ENCODE results near the gene RFX7. TPM values are rescaled to one million over a fixed set of nuclear protein-coding genes. Genes with fewer than 3 reads are reported as not detected.
"Not testable (repeated sequence)": the region's sequence is repeated elsewhere in the genome, so short reads cannot be mapped to it uniquely, and the experiment has no call there.

RFX7 gene
- total RNA-seq, 1 experiment from 2014 or later = 34.4 TPM

DNA sequence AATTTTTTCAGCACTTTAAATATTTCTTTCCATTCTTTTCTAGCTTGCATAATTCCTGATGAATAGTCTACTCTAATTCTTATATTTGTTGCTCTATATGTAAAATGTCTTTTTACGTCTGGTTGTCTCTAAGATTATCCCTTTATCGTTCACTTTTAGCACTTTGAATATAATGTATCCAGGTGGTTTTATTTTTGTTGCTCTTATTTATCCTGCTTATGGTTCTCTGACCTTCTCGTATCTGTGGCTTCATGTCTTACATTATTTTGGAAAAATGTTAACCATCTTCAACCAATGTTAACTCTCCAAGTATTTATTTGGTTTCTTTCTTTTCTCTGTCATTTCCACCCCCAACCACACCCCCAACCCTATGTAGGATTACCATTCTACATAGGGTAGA is 30.0 kb upstream of the RFX7 start:
- no peak for DNase-seq (ENCODE audit: low spot score)
- Histone ChIP-seq H3K36me3 (ENCODE audit: insufficient read depth, low read length, poor library complexity, severe bottlenecking) (no peaks in the 10 kb centered on the region), H3K27ac (ENCODE audit: low read depth, low read length, poor library complexity, severe bottlenecking) (no peak overlapping the region), H3K27me3 (replicated peaks; ENCODE audit: insufficient read depth, low read depth, low read length, poor library complexity) (no peaks in the 10 kb centered on the region), H3K4me3 (ENCODE audit: low read depth, low read length, poor library complexity, severe bottlenecking) (no peak overlapping the region), H3K9me3 (ENCODE audit: low read depth, low read length, poor library complexity, severe bottlenecking) (peaks cover 11% of the 10 kb centered on the region), H3K4me1 (ENCODE audit: insufficient read depth, low read length, poor library complexity, severe bottlenecking) (no peaks in the 10 kb centered on the region)
- POLR2A ChIA-PET (ENCODE audit: low non-redundant PET) = no interaction called here
- intact Hi-C loops (cut with micrococcal nuclease; ENCODE audit: unreplicated experiment) = no loop called here
- no peak for TF ChIP-seq EZH2 (IDR thresholded peaks at IDR 0.05; ENCODE audit: borderline replicate concordance, low read depth, low read length, poor library complexity, severe bottlenecking)
- no TSS peak for BruUV-seq (replicated peaks)
- CTCF ChIA-PET = no interaction called here

GRCh38 chr15:56272454-56272853 is 28.8 kb upstream of the RFX7 start:
- Histone ChIP-seq H3K4me3 (ENCODE audit: low read depth, low read length, poor library complexity, severe bottlenecking) (no peak overlapping the region), H3K27ac (ENCODE audit: low read depth, low read length, poor library complexity, severe bottlenecking) (no peak overlapping the region), H3K9me3 (ENCODE audit: low read depth, low read length, poor library complexity, severe bottlenecking) (peaks cover 11% of the 10 kb centered on the region), H3K36me3 (ENCODE audit: insufficient read depth, low read length, poor library complexity, severe bottlenecking) (no peaks in the 10 kb centered on the region), H3K27me3 (replicated peaks; ENCODE audit: insufficient read depth, low read depth, low read length, poor library complexity) (no peaks in the 10 kb centered on the region), H3K4me1 (ENCODE audit: insufficient read depth, low read length, poor library complexity, severe bottlenecking) (no peaks in the 10 kb centered on the region)
- BruUV-seq (replicated peaks) = no TSS peak
- ChIA-PET CTCF (no interaction called here), POLR2A (ENCODE audit: low non-redundant PET) (no interaction called here)
- TF ChIP-seq EZH2 (IDR thresholded peaks at IDR 0.05; ENCODE audit: borderline replicate concordance, low read depth, low read length, poor library complexity, severe bottlenecking) = no peak
- TF ChIP-seq, protein P1, sequence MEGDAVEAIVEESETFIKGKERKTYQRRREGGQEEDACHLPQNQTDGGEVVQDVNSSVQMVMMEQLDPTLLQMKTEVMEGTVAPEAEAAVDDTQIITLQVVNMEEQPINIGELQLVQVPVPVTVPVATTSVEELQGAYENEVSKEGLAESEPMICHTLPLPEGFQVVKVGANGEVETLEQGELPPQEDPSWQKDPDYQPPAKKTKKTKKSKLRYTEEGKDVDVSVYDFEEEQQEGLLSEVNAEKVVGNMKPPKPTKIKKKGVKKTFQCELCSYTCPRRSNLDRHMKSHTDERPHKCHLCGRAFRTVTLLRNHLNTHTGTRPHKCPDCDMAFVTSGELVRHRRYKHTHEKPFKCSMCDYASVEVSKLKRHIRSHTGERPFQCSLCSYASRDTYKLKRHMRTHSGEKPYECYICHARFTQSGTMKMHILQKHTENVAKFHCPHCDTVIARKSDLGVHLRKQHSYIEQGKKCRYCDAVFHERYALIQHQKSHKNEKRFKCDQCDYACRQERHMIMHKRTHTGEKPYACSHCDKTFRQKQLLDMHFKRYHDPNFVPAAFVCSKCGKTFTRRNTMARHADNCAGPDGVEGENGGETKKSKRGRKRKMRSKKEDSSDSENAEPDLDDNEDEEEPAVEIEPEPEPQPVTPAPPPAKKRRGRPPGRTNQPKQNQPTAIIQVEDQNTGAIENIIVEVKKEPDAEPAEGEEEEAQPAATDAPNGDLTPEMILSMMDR (conservative IDR thresholded peaks at IDR 0.05; ENCODE audit: low read depth, low read length) = no peak
- DNase-seq (ENCODE audit: low spot score) = no peak
- intact Hi-C loops (cut with micrococcal nuclease; ENCODE audit: unreplicated experiment) = no loop called here

- intact Hi-C loops (cut with micrococcal nuclease; ENCODE audit: unreplicated experiment); H3K36me3 ChIP-seq (ENCODE audit: insufficient read depth, low read length, poor library complexity, severe bottlenecking); H3K27ac ChIP-seq (ENCODE audit: low read depth, low read length, poor library complexity, severe bottlenecking); H3K4me1 ChIP-seq (ENCODE audit: insufficient read depth, low read length, poor library complexity, severe bottlenecking); DNase-seq (ENCODE audit: low spot score); H3K4me3 ChIP-seq (ENCODE audit: low read depth, low read length, poor library complexity, severe bottlenecking); POLR2A ChIA-PET (ENCODE audit: low non-redundant PET); CTCF ChIA-PET; BruUV-seq (replicated peaks); H3K27me3 ChIP-seq (replicated peaks; ENCODE audit: insufficient read depth, low read depth, low read length, poor library complexity); H3K9me3 ChIP-seq (ENCODE audit: low read depth, low read length, poor library complexity, severe bottlenecking): not testable (repeated sequence)
Observed at GRCh38 chr15:56266465-56266864, 22.8 kb upstream of the RFX7 start.

DNA sequence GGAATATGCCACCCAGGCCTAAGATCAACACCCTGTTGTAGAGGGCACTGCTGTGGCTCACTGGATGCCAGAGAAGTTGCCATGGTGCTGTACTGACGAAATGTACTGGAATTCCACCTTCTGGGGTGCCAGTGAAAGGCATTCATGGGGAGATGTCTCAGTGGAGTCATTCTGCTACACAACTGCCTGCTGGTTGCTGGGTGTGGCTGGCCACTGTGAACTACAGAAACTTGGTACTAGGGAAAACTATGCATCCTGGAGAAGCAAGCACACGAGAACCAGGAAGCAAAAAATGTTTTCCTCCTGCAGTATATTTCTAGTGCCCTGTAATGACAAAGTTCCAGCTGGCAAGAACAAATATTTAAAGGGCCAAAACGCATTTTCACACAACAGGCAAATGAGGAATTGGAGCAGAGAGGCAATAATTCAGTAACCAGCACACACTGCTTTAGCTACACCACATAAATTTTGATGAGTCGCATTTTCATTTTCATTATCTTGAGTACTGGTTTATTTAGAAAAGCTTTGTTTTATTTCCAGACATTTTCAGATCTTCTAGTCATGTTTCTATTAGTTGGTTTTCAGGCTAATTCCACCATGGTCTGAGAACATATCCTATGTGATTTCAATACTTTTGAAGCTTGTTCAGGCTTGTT is 18.3 kb upstream of the RFX7 start:
- no peaks in the 10 kb centered on the region for H3K27me3 ChIP-seq (replicated peaks; ENCODE audit: insufficient read depth, low read depth, low read length, poor library complexity)
- no peaks in the 10 kb centered on the region for H3K4me1 ChIP-seq (ENCODE audit: insufficient read depth, low read length, poor library complexity, severe bottlenecking)
- H3K27ac ChIP-seq (ENCODE audit: low read depth, low read length, poor library complexity, severe bottlenecking) = no peak overlapping the region
- no peaks in the 10 kb centered on the region for H3K9me3 ChIP-seq (ENCODE audit: low read depth, low read length, poor library complexity, severe bottlenecking)
- no peak overlapping the region for H3K4me3 ChIP-seq (ENCODE audit: low read depth, low read length, poor library complexity, severe bottlenecking)
- no peak for TF ChIP-seq EZH2 (IDR thresholded peaks at IDR 0.05; ENCODE audit: borderline replicate concordance, low read depth, low read length, poor library complexity, severe bottlenecking)
- TF ChIP-seq, protein P1 (conservative IDR thresholded peaks at IDR 0.05; ENCODE audit: low read depth, low read length) = no peak
- no peaks in the 10 kb centered on the region for H3K36me3 ChIP-seq (ENCODE audit: insufficient read depth, low read length, poor library complexity, severe bottlenecking)
- intact Hi-C loops (cut with micrococcal nuclease; ENCODE audit: unreplicated experiment) = no loop called here
- DNase-seq (ENCODE audit: low spot score) = no peak
- ChIA-PET POLR2A (ENCODE audit: low non-redundant PET) (no interaction called here), CTCF (no interaction called here)
- no TSS peak for BruUV-seq (replicated peaks)

- H3K36me3 ChIP-seq (ENCODE audit: insufficient read depth, low read length, poor library complexity, severe bottlenecking); CTCF ChIA-PET; H3K27ac ChIP-seq (ENCODE audit: low read depth, low read length, poor library complexity, severe bottlenecking); H3K9me3 ChIP-seq (ENCODE audit: low read depth, low read length, poor library complexity, severe bottlenecking); DNase-seq (ENCODE audit: low spot score); POLR2A ChIA-PET (ENCODE audit: low non-redundant PET); BruUV-seq (replicated peaks); H3K4me1 ChIP-seq (ENCODE audit: insufficient read depth, low read length, poor library complexity, severe bottlenecking); intact Hi-C loops (cut with micrococcal nuclease; ENCODE audit: unreplicated experiment); H3K4me3 ChIP-seq (ENCODE audit: low read depth, low read length, poor library complexity, severe bottlenecking); H3K27me3 ChIP-seq (replicated peaks; ENCODE audit: insufficient read depth, low read depth, low read length, poor library complexity): not testable (repeated sequence)
Observed at GRCh38 chr15:56257306-56257705, 13.6 kb upstream of the RFX7 start.
